Measurements from ENCODE around the gene CTDP1. TPM values are rescaled to one million over a fixed set of nuclear protein-coding genes. Genes with fewer than 3 reads are reported as not detected.

CTDP1 gene
- total and polyA plus RNA-seq, 2 experiments from 2014 or later, result 20.4 to 20.6 TPM

- Histone ChIP-seq H3K9me3 (ENCODE audit: low read depth) (no peaks in the 10 kb centered on the region), H2AFZ (no peak overlapping the region), H3K9me2 (replicated peaks; ENCODE audit: insufficient read depth) (no peaks in the 10 kb centered on the region), H3K79me2 (no peaks in the 10 kb centered on the region), H4K20me1 (ENCODE audit: insufficient read depth, poor library complexity, severe bottlenecking) (no peaks in the 10 kb centered on the region), H3K4me3 (no peak overlapping the region), H3K4me2 (no peak overlapping the region), H3K27ac (no peak overlapping the region), H3K27me3 (no peaks in the 10 kb centered on the region), H3K36me3 (replicated peaks; ENCODE audit: insufficient read depth, low read depth) (no peaks in the 10 kb centered on the region), H3K4me1 (ENCODE audit: insufficient read depth) (no peaks in the 10 kb centered on the region)
- no peak for TF ChIP-seq EZH2phosphoT487 (IDR thresholded peaks at IDR 0.05; ENCODE audit: low read depth, severe bottlenecking, unreplicated experiment)
- TF ChIP-seq CTCF (IDR thresholded peaks at IDR 0.05; ENCODE audit: poor library complexity), result no peak
- no peak for TF ChIP-seq EZH2 (IDR thresholded peaks at IDR 0.05; ENCODE audit: borderline replicate concordance)
- WGBS (ENCODE audit: low lambda C conversion rate, missing lambda C conversion rate), result 96% methylated on average over 35 of the region's 35 CpGs
- no peak for DNase-seq (ENCODE audit: low spot score)
Measured at GRCh38 chr18:79747156-79747845, 67.7 kb downstream of the CTDP1 start.

DNA sequence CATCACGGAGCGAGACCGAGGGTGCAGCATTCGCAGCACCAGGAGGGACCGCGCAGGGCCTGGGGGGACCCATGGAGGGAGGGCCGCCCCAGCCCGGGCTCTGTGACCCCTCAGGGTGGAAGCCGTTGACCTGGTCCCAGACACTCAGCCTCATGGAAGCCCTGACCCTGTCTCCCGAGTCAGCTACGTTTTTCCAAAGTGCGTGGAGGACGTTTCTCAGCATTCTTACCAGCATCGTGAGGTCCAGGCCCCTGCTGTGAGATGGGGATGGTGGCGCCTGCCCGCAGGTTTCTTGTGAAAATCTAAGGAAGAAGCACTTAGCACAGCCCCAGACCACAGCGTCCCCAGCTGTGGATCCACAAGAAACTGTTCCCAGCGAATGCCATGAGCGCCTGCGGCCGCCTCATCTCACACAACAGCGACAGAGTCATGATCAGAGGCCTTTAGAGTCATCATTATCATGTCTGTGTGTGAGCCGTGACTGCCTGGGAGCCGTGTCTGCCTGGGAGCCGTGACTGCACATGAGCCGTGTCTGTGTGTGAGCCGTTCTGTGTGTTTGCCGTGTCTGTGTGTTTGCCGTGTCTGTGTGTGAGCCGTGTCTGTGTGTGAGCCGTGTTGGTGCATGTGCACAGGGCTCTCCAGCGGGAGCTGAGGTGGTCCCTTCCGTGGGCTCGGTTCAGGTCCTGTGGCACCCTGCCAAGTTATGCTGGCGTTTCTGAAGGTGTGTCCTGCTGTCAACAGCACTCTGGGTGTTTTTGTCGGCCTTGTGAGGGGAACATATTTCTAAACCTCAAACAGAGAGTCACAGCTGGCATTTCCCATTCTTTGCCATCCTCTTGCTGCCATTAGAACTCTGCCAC is 68.9 kb downstream of the CTDP1 start:
- no peaks in the 10 kb centered on the region for H3K9me3 ChIP-seq (ENCODE audit: low read depth)
- TF ChIP-seq EZH2phosphoT487 (IDR thresholded peaks at IDR 0.05; ENCODE audit: low read depth, severe bottlenecking, unreplicated experiment), result no peak
- TF ChIP-seq CTCF (IDR thresholded peaks at IDR 0.05; ENCODE audit: poor library complexity), result no peak
- no peak for TF ChIP-seq EZH2 (IDR thresholded peaks at IDR 0.05; ENCODE audit: borderline replicate concordance)
- H3K4me1 ChIP-seq (ENCODE audit: insufficient read depth), result no peaks in the 10 kb centered on the region
- no peak overlapping the region for H3K4me3 ChIP-seq
- 89% methylated on average over 36 of the region's 36 CpGs for WGBS (ENCODE audit: low lambda C conversion rate, missing lambda C conversion rate)
- H3K9me2 ChIP-seq (replicated peaks; ENCODE audit: insufficient read depth), result no peaks in the 10 kb centered on the region
- H2AFZ ChIP-seq, result no peak overlapping the region
- H3K79me2 ChIP-seq, result no peaks in the 10 kb centered on the region
- DNase-seq (ENCODE audit: low spot score), result no peak
- H3K4me2 ChIP-seq, result no peak overlapping the region
- H4K20me1 ChIP-seq (ENCODE audit: insufficient read depth, poor library complexity, severe bottlenecking), result no peaks in the 10 kb centered on the region
- no peak overlapping the region for H3K27ac ChIP-seq
- no peaks in the 10 kb centered on the region for H3K36me3 ChIP-seq (replicated peaks; ENCODE audit: insufficient read depth, low read depth)
- no peaks in the 10 kb centered on the region for H3K27me3 ChIP-seq

DNA sequence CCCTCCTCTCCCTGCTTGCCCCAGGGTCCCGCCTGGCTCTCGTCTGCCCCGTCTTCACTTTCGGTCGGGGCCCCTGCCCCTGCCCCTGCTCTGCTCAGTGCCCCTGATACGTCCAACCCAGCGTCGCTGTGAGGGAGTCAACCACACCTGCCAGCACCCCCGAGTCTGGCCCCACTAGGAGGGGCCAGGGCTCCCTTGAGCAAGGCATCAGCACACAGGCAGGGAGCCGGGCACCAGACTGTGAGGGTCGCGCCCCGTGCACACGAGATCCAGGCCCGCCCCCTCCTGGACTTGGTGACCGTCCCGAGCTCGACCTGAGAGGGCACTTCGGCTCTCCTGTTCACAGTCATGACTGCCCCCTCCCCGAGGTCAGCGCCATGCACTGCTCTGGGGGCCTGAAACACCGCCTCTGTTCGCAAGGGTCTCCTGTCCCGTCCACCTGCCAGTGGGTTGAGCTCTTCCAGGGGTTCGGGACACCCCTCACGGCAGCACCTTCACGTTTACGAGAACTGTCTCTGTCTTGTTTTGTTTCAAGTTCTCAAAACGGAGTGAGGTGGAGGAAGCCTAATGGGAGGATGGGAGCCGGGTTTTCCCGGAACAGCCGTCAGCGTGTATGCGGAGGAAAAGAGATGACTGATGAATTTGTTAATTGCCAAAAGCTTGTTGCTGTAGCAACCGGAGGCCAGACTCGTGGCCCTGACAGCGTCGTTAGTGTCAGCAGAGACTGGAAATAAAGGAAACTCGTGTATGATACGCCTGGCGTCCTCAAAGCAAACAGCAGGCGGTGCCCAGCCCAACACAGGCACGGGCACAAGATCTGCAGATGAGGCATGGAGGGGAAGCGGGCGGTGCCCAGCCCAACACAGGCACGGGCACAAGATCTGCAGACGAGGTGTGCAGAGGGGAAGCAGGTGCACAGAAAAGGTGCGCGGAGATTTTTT is 69.9 kb downstream of the CTDP1 start:
- no peak overlapping the region for H3K4me2 ChIP-seq
- no peak overlapping the region for H3K27ac ChIP-seq
- DNase-seq (ENCODE audit: low spot score), result no peak
- H3K36me3 ChIP-seq (replicated peaks; ENCODE audit: insufficient read depth, low read depth), result no peaks in the 10 kb centered on the region
- H4K20me1 ChIP-seq (ENCODE audit: insufficient read depth, poor library complexity, severe bottlenecking), result no peaks in the 10 kb centered on the region
- no peaks in the 10 kb centered on the region for H3K4me1 ChIP-seq (ENCODE audit: insufficient read depth)
- TF ChIP-seq EZH2phosphoT487 (IDR thresholded peaks at IDR 0.05; ENCODE audit: low read depth, severe bottlenecking, unreplicated experiment), result no peak
- TF ChIP-seq CTCF (IDR thresholded peaks at IDR 0.05; ENCODE audit: poor library complexity), result no peak
- no peak for TF ChIP-seq EZH2 (IDR thresholded peaks at IDR 0.05; ENCODE audit: borderline replicate concordance)
- H3K27me3 ChIP-seq, result no peaks in the 10 kb centered on the region
- no peak overlapping the region for H3K4me3 ChIP-seq
- H3K9me2 ChIP-seq (replicated peaks; ENCODE audit: insufficient read depth), result no peaks in the 10 kb centered on the region
- no peak overlapping the region for H2AFZ ChIP-seq
- WGBS (ENCODE audit: low lambda C conversion rate, missing lambda C conversion rate), result 92% methylated on average over 47 of the region's 49 CpGs
- H3K79me2 ChIP-seq, result no peaks in the 10 kb centered on the region
- no peaks in the 10 kb centered on the region for H3K9me3 ChIP-seq (ENCODE audit: low read depth)

All from hepatocyte (in vitro differentiated cells).